AML-193 (cell line): ENCODE results near the gene PTCHD4.

Experiments used
- DNase-seq, 2 experiments: peaks; one replicate each; lab custom pipeline; 2025; lab: John Stamatoyannopoulos, UW

PTCHD4 gene

GRCh38 chr6:48099713-48100587, 11.0 kb downstream of the PTCHD4 start:
- DNase-seq: no peak

- DNase-seq: no peak
Observed at GRCh38 chr6:48098923-48099322, 12.1 kb downstream of the PTCHD4 start.

GRCh38 chr6:48092550-48093217, 18.3 kb downstream of the PTCHD4 start:
- DNase-seq: no peak

- no peak for DNase-seq
Observed at GRCh38 chr6:48090546-48090945, 20.5 kb downstream of the PTCHD4 start.

- peak in 1 of 2 experiments; percentile 39 for DNase-seq
Observed at GRCh38 chr6:48087448-48087847, 23.5 kb downstream of the PTCHD4 start.

- DNase-seq: no peak
Observed at GRCh38 chr6:48086187-48086586, 24.8 kb downstream of the PTCHD4 start.

GRCh38 chr6:48085131-48085741, 25.8 kb downstream of the PTCHD4 start:
- no peak for DNase-seq

- DNase-seq: no peak
Observed at GRCh38 chr6:48084201-48084600, 26.8 kb downstream of the PTCHD4 start.

- DNase-seq: no peak
Observed at GRCh38 chr6:48080227-48081009, 30.6 kb downstream of the PTCHD4 start.

- DNase-seq: no peak
Observed at GRCh38 chr6:48078120-48078519, 32.9 kb downstream of the PTCHD4 start.

- DNase-seq: no peak
Observed at GRCh38 chr6:48075181-48075580, 35.8 kb downstream of the PTCHD4 start.

GRCh38 chr6:48073976-48074767, 36.8 kb downstream of the PTCHD4 start:
- DNase-seq: no peak

- no peak for DNase-seq
Observed at GRCh38 chr6:48071833-48072232, 39.2 kb downstream of the PTCHD4 start.

- no peak for DNase-seq
Observed at GRCh38 chr6:48069280-48069679, 41.7 kb downstream of the PTCHD4 start.

GRCh38 chr6:48068278-48069251, 42.4 kb downstream of the PTCHD4 start:
- DNase-seq: no peak

GRCh38 chr6:48067886-48068277, 43.1 kb downstream of the PTCHD4 start:
- DNase-seq: no peak

- no peak for DNase-seq
Observed at GRCh38 chr6:48067148-48067712, 43.8 kb downstream of the PTCHD4 start.

GRCh38 chr6:48061265-48061990, 49.6 kb downstream of the PTCHD4 start:
- no peak for DNase-seq
